Tibial nerve (tissue), 4 donors: Measurements from ENCODE around the gene DAP3. TPM values are rescaled to one million over a fixed set of nuclear protein-coding genes. Genes with fewer than 3 reads are reported as not detected.
"Not testable (repeated sequence)": the region's sequence is repeated elsewhere in the genome, so short reads cannot be mapped to it uniquely, and the experiment has no call there.

Experiments used
- DNase-seq, 2 donors: peaks; one replicate each; pipeline ENCODE4 v3.0.0-alpha.2; 2019; ENCODE audit warnings: low spot score in 2 of 2
- H3K27ac ChIP-seq, 4 donors: fragments of 200-600 bp; sonication (generic) in 3 of 4; one replicate each; pipeline ENCODE4 v1.5.1; 2017 to 2019; ENCODE audit warnings: mild to moderate bottlenecking in 1 of 4
- H3K27me3 ChIP-seq, 2 donors: fragments of 200-600 bp; sonication (generic) in 1 of 2; one replicate each; pipeline versions ENCODE4 v1.5.1 to v1.6.0; 2017 to 2019
- H3K36me3 ChIP-seq, 3 donors: fragments of 200-600 bp; sonication (generic); one replicate each; pipeline ENCODE4 v1.5.1; 2018 to 2019
- H3K4me1 ChIP-seq, 4 donors: fragments of 200-600 bp; sonication (generic) in 3 of 4; one replicate each; pipeline ENCODE4 v1.5.1; 2017 to 2019
- H3K4me3 ChIP-seq, 4 donors: fragments of 200-600 bp; sonication (generic) in 3 of 4; one replicate each; pipeline ENCODE4 v1.5.1; 2017 to 2019; ENCODE audit warnings: mild to moderate bottlenecking in 1 of 4, moderate library complexity in 1 of 4
- H3K9me3 ChIP-seq, 4 donors: fragments of 200-600 bp; sonication (generic) in 3 of 4; one replicate each; pipeline ENCODE4 v1.5.1; 2017 to 2019
- EP300 ChIP-seq, 2 donors: sonication (generic); formaldehyde crosslinking; IDR thresholded peaks; one replicate each; pipeline ENCODE4 v1.6.1; 2017; ENCODE audit warnings: antibody characterized with exemption in 2 of 2, mild to moderate bottlenecking in 1 of 2
- POLR2A ChIP-seq, 2 donors: fragments of 450-650 bp; IDR thresholded peaks; one replicate each; pipeline ENCODE4 v1.6.1; 2017; ENCODE audit warnings: antibody characterized with exemption in 2 of 2, mild to moderate bottlenecking in 2 of 2, moderate library complexity in 2 of 2
- WGBS, 2 donors: methylation state at CpG; one replicate each; pipeline ENCODE4 v1.1.5; 2018; 5-methylcytosine and 5-hydroxymethylcytosine counted together
- total RNA-seq, 4 donors: library from RNA; depleted of rRNA; stranded (reverse); fragments of >200 nt; gene quantifications; one replicate each; pipeline ENCODE4 v1.1.0, GENCODE V29; 2016
- TF ChIP-seq, protein P1 (sequence below), 5 experiments: fragments of 200-600 bp in 3 of 5; fragments of 450-650 bp in 2 of 5; sonication (generic) in 3 of 5; IDR thresholded peaks; one replicate each; pipeline ENCODE4 v1.5.1; 2016 to 2019; ENCODE audit warnings: antibody characterized with exemption in 5 of 5, mild to moderate bottlenecking in 3 of 5, moderate library complexity in 2 of 5

The DAP3 gene
- total RNA-seq, result 100 to 1,000 TPM; 101 to 159 (median 138) TPM

DNA sequence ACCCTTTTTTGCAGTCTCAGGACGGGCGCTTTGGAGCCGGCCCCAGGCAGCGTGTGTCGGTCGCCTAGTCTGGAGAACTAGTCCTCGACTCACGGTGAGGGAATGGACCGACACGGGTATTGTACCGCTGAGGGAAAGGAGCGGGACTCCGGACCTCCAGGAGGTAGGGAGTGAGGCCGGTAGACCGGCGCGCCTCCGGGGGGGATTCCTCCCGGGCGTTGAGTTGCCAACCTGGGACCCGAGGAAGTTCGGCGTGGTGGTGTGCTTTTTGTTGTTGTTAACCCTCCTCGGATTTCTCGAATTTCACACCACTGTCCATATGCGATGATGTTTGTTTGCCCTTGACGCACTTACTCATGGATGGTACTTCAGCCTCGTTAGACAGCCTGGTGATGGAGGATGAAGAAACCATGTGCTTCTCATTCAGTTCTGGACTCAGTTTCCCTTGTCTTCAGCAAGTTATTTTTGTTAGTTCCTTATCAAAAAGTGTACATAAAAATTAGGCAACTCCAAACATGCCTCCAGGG, at the start of gene DAP3:
Gene DAP3, plus strand, starts transcription at position 11 of the 527 bp plus-strand sequence. CDS start 20,689 bp downstream, outside the sequence.
- H3K27me3 ChIP-seq, H3K9me3 ChIP-seq: not testable (repeated sequence)
- Histone ChIP-seq H3K27ac (peak within 1 kb of the TSS; percentile 88 to 98 (median 96)), H3K4me3 (peak within 1 kb of the TSS; percentile 74 to 99 (median 92)), H3K36me3 (peaks cover 0 to 23% (median 0%) of the 10 kb centered on the region in 3 donors), H3K4me1 (peaks cover 3 to 45% (median 18%) of the 10 kb centered on the region in 4 donors)
- DNase-seq, result peak in 1 of 2 donors; percentile 56
- WGBS, 2 donors, result 0 to 1% methylated on average over 20 to 23 of the region's 28 CpGs

DNA sequence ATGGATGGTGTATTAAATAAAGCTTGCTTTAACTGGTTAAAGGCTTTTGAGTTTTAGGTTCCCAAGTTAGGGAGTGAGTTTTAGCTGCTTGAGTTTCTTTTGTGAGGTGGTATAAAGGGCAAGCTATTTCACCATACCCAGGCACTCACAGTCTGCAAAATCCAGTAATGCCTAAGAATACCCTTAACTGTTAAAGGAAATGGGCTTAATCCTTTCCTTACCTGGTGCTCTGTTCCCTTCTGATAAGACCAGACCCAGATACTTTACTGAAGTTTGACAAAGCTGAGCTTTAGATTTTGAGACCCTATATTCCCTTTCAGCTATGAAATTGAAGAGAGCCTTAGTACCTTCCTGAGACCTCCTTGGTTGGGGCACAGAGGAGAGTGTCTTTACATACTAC, 48.5 kb upstream of the DAP3 start:
- H3K4me3 ChIP-seq, result no peak overlapping the region
- H3K27ac ChIP-seq, result no peak overlapping the region
- no peak for DNase-seq
- peaks cover 0 to 20% (median 0%) of the 10 kb centered on the region in 4 donors for H3K9me3 ChIP-seq
- H3K36me3 ChIP-seq, result no peaks in the 10 kb centered on the region
- H3K27me3 ChIP-seq, result no peaks in the 10 kb centered on the region
- TF ChIP-seq POLR2A (IDR thresholded peaks at IDR 0.05) (no peak), EP300 (IDR thresholded peaks at IDR 0.05) (no peak)
- TF ChIP-seq, protein P1, sequence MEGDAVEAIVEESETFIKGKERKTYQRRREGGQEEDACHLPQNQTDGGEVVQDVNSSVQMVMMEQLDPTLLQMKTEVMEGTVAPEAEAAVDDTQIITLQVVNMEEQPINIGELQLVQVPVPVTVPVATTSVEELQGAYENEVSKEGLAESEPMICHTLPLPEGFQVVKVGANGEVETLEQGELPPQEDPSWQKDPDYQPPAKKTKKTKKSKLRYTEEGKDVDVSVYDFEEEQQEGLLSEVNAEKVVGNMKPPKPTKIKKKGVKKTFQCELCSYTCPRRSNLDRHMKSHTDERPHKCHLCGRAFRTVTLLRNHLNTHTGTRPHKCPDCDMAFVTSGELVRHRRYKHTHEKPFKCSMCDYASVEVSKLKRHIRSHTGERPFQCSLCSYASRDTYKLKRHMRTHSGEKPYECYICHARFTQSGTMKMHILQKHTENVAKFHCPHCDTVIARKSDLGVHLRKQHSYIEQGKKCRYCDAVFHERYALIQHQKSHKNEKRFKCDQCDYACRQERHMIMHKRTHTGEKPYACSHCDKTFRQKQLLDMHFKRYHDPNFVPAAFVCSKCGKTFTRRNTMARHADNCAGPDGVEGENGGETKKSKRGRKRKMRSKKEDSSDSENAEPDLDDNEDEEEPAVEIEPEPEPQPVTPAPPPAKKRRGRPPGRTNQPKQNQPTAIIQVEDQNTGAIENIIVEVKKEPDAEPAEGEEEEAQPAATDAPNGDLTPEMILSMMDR (IDR thresholded peaks at IDR 0.05), result no peak
- peaks cover 0 to 8% (median 3%) of the 10 kb centered on the region in 4 donors for H3K4me1 ChIP-seq

DNA sequence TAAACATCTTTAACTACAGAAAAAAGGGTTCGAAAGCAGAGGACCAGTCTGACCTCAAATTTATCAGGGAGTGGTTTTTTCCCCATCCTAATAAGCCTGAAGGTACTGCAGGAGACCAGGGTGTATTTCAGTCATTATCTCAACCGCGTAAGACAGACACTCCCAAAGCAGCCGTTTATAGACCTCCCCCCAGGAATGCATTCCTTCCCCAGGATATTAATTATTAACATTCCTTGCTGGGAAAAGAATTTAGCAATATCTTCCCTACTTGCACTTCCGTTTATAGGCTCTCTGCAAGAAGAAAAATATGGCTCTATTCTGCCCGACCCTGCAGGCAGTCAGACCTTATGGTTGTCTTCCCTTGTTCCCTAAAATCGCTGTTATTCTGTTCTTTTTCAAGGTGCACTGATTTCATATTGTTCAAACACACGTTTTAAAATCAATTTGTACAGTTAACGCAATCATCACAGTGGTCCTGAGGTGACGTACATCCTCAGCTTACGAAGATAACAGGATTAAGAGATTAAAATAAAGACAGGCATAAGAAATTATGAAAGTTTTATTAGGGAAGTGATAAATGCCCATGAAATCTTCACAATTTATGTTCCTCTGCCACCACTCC, 46.2 kb upstream of the DAP3 start:
- peaks cover 0 to 28% (median 12%) of the 10 kb centered on the region in 4 donors for H3K4me1 ChIP-seq
- not testable (repeated sequence) for H3K36me3 ChIP-seq, H3K4me3 ChIP-seq, DNase-seq, H3K27ac ChIP-seq, H3K27me3 ChIP-seq
- WGBS, 2 donors, result 81 to 85% methylated on average over 11 of the region's 11 CpGs
- H3K9me3 ChIP-seq, result peaks cover 0 to 20% (median 0%) of the 10 kb centered on the region in 4 donors

DNA sequence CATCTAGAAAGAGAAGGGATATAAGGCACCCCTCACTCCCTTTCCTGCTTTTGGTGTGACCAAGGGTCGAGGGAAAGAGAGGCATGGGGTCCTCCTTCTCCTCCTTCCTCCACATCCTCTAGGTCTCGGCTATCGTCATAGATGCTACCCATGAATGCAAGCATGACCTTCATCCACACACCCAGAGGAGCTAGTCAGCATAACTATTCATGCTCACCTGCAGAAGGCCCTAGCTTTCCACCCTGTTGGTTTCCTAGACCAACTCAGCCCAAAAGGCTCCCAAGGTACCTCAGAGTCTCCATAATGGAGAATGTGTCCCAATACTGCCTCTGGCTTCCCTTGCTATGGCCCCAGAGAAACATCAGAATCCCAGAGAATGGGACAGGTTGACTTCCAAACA, 45.7 kb upstream of the DAP3 start:
- Histone ChIP-seq H3K27me3 (no peaks in the 10 kb centered on the region), H3K27ac (no peak overlapping the region), H3K36me3 (no peaks in the 10 kb centered on the region), H3K9me3 (peaks cover 0 to 20% (median 0%) of the 10 kb centered on the region in 4 donors), H3K4me1 (peaks cover 0 to 32% (median 12%) of the 10 kb centered on the region in 4 donors), H3K4me3 (no peak overlapping the region)
- TF ChIP-seq EP300 (IDR thresholded peaks at IDR 0.05) (no peak), POLR2A (IDR thresholded peaks at IDR 0.05) (no peak)
- TF ChIP-seq, protein P1 (IDR thresholded peaks at IDR 0.05), result no peak
- DNase-seq, result no peak
- 84 to 94% methylated on average over 3 of the region's 3 CpGs for WGBS, 2 donors

DNA sequence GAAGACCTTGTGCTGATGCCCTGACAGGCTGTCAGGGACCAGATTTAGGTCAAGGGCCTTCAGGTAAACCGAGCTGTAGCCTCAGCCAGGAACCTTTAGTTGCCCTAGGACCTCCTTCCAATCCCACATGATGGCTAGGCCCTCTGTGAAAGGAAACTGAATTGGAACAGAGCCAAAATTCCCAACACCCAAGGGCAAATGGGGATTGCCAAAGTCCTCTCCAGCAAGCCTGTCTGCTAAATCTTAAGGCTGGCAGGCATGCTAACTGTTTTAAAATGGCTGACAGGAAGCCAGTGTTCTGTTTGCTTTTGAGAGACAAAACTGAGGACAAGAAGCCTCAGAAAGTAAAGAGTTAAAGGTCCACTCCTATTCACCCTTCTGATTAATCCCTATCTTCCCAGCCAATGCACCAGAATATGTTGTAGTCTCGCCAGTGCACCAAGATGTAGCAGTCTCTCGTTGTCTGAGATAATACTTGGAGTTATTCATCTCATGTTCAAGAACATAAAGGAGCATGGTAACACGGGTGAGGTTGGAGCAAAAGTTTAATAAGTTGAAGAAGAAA, 43.8 kb upstream of the DAP3 start:
- WGBS, 2 donors, result 52 to 57% methylated on average over 4 of the region's 4 CpGs
- H3K27ac ChIP-seq, result peak overlapping the region in 1 of 4 donors; percentile 56
- DNase-seq, result no peak
- TF ChIP-seq, protein P1 (IDR thresholded peaks at IDR 0.05), result no peak
- no peak for TF ChIP-seq POLR2A (IDR thresholded peaks at IDR 0.05)
- no peak for TF ChIP-seq EP300 (IDR thresholded peaks at IDR 0.05)
- H3K4me1 ChIP-seq, result peaks cover 0 to 40% (median 15%) of the 10 kb centered on the region in 4 donors
- H3K36me3 ChIP-seq, result no peaks in the 10 kb centered on the region
- H3K4me3 ChIP-seq, result no peak overlapping the region
- H3K9me3 ChIP-seq, result peaks cover 0 to 20% (median 0%) of the 10 kb centered on the region in 4 donors
- no peaks in the 10 kb centered on the region for H3K27me3 ChIP-seq

DNA sequence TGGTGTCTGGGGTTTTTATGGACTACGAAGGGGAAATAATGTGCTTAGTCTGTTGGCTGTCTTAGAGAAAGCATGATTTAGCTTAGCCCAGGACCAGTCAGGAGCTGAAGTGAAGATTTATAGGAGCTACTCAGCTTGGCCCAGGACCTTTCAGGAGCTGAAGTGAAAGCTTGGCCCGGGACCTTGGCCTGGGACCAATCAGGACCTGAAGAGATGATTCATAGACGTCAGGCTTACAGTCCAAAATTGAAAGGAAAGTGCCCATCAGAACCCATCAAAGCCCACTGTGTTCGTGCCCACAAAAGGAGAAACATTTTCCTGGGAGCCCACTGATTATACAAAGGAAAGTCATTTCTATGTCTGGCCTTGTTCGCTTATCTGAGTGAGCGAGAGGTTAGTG, 43.2 kb upstream of the DAP3 start:
- Histone ChIP-seq H3K36me3 (no peaks in the 10 kb centered on the region), H3K9me3 (peaks cover 0 to 20% (median 0%) of the 10 kb centered on the region in 4 donors), H3K4me3 (no peak overlapping the region), H3K27me3 (no peaks in the 10 kb centered on the region), H3K4me1 (peaks cover 0 to 40% (median 16%) of the 10 kb centered on the region in 4 donors), H3K27ac (peak overlapping the region in 3 of 4 donors; percentile 34 to 56 (median 41))
- TF ChIP-seq EP300 (IDR thresholded peaks at IDR 0.05) (no peak), POLR2A (IDR thresholded peaks at IDR 0.05) (no peak)
- TF ChIP-seq, protein P1 (IDR thresholded peaks at IDR 0.05), result no peak
- DNase-seq, result peak in 1 of 2 donors; percentile 24
- WGBS, 2 donors, result 25 to 32% methylated on average over 6 of the region's 6 CpGs
